Activated naive CD4-positive, alpha-beta T cell treated with Interleukin-2 at 50 U/mL for 16 hours (primary cell): Measurements from ENCODE around the gene NOC2L.

Source experiments
- DNase-seq: peaks from one replicate; pipeline ENCODE4 v3.0.0-alpha.2; 2020

Gene NOC2L

DNA sequence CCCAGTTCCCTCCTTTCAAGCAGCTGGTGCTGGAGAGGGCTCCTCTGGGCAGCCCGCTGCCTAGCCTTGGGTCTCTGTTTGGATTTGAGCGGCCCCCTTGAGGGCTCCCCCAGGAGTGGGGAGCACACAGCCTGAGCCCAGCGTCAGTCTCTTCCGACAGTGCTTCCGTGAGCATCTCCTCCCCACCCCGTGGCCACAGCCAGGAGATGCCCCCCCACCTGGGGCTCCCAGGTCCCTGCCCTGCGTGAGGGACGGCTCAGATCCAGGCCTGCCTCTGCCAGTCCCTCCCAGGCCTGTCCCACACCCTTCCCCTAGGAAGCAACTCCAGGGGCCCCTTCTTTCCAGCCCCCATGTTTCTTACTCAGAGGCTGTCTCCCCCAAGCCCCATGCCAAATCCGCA lies 31.8 kb downstream of the NOC2L start:
- DNase-seq: no peak

- DNase-seq: no peak
These were observed 33.3 kb downstream of the NOC2L start for GRCh38 chr1:925561-926421.

DNA sequence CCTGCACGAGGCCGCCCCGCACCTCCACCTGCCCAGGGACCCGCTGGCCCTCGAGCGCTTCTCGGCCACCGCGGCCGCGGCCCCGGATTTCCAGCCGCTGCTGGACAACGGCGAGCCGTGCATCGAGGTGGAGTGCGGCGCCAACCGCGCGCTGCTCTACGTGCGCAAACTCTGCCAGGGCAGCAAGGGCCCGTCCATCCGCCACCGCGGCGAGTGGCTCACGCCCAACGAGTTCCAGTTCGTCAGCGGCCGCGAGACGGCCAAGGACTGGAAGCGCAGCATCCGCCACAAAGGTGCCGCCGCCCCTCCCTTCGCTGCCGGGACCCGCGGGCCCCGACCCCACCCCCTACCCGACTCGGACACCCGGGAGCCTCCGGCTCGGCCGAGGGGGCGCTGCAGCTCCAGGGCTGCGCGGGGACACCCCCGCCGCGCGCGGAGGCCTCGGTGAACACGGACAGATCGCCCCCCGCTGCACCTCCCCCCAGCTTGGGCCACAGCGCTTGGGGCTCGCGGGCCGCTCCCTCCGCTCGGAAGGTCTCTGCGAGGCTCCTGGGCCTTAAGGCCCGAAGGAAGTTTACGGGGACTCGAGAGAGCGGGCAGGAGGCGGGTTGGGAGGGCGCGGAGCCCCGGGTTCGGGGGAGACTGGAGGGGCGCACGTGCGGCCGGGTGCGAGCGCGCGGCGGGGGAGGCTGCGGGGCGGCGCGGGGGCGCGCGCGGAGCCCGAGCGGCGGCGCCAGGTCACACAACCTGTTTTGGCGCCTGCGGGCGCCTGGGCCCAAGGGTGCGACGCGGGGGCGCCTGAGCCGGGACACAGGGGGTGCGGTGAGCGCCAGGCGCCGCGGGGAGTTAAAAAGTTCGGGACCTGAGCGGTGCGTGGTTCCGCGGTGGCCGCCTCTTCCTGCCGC lies 34.1 kb downstream of the NOC2L start:
- DNase-seq: no peak

- DNase-seq: no peak
These were observed 34.9 kb downstream of the NOC2L start for GRCh38 chr1:923991-924655.

- DNase-seq: peak; percentile 72
These were observed 35.7 kb downstream of the NOC2L start, which contains the start of gene SAMD11 for GRCh38 chr1:923131-923990. Gene SAMD11 (plus strand): TSS chr1:923923. CDS start chr1:924432, 509 bp downstream.

DNA sequence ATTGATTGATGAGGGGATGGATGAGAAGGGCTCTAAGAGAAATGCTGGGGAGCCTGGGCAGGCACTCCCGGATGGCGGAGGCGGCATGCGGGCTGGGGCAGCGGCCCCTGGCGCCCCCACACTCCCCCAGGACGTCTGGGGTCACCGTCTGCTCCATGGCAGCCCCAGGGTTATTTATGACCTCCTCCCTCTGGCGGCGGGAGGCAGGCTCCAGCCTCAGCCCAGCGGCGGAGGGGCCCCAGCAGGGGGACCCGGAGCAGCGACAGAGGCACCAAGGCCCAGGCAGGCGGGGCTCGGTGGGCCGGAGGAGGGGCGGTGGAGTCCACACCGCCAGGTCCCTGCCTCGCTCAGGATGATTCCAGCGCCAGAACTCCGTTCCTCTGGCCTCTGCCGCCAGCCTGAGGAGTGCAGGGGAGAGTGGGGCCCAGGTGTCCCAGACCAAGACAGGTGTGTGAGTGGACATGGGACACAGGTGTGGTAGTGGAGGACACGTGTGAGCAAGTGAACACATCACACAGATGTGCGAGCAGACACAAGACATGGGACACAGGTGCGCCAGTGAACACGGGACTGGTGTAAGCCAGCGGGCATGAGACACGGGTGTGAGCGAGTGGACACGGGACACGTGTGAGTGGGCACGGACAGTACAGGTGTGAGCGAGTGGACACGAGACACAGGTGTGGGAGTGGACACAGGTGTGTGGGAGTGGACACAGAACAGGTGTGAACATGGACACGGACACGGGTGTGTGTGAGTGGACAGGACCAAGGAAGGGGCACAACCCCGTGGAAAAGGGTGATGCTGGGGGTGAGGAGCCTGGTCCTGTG lies 37.8 kb downstream of the NOC2L start:
- peak; percentile 46 for DNase-seq

- no peak for DNase-seq
These were observed 38.5 kb downstream of the NOC2L start for GRCh38 chr1:920521-920920.

DNA sequence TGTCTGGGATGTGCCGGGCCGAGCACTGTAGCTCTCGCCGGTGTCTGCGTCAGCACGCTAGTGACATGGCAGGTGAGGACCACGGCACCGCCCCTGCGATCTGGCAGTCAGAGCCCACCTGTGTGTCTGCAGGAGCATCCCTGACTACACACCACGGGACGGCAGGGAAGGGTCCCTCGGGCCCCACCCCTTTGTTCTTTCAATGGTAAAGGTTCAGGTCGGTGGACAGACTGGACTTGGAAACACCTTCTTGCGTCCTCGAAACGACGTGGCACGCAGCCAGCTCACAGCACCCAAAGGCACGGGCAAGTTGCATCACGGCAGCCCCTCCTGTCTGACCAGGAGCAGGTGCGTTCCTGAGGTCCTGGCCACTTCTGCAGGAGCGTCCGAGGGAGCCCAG lies 39.0 kb downstream of the NOC2L start:
- DNase-seq: no peak

GRCh38 chr1:919271-919872 lies 39.7 kb downstream of the NOC2L start:
- no peak for DNase-seq

- no peak for DNase-seq
These were observed 40.2 kb downstream of the NOC2L start for GRCh38 chr1:918843-919242.

- no peak for DNase-seq
These were observed 40.7 kb downstream of the NOC2L start for GRCh38 chr1:918353-918752.

DNA sequence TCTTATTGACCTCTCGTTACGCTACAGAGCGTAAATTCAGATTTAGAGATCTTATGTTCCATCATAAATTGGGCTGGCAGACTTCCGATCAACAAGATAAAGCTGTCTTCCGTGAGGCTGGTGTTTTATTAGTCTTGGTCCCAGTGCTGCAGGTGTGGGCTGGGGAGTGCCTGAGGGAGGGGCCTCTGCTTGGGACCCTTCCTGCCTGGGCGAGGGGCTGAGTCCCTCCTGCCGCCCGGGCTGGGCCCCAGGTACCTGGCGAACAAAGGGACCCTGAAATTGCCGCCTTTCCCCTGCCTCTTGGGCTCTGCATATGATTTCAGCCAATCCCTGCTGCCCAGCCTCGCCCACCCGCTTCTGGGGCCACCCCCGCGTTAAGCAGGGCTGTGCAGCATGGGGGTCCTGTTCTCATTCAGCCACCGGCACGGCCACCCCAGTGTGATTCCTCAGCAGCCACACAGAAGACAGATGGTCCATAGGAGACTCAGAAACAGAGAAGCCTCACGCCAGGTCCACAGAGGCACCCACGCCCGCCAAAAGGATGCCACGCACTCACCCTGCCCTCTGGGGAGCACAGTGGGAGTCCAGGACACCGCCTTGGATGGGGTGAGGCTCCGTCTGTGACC lies 41.5 kb downstream of the NOC2L start:
- no peak for DNase-seq

GRCh38 chr1:917076-917459 lies 42.0 kb downstream of the NOC2L start:
- DNase-seq: no peak

- no peak for DNase-seq
These were observed 42.6 kb downstream of the NOC2L start for GRCh38 chr1:916173-917075.

DNA sequence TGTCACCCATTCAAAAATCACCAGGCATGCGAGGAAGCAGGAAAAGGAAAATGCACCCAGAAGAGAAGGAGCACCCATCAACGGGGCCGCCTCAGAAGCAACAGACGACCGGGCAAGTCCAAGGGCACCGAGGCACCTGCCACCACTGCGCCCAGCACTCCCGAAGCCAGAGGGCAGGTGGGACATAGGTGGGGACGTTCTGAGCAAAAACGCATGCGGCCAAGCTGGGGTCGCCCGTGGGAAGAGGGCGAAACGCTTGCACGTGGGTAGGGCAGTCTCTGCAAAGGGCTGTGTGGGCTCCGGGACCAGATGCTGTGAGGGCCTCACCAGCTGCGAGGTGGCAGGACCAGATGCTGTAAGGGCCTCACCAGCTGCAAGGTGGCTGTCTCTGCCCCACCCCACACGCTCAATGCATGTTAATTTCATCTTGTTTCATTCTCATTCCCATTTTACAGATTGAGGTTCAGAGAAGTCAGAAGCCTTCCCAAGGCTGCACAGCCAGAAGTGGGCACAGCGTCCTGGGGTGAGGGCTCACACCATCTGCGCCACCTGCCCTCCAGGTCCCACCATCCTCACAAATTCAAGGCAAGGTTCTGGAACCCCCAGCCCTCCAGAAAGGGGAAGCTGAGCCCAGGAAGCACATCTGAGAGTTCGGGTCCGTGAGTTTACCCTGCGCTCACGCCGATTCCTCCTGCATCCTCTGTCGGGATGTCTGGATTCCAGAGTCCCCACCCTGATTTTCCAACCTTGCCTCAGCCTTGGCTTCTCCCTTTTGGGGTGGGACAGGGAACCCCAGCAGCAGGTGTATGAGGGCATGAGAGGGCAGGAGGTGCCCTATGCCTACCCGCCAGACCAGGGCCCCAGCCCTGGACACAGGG lies 43.5 kb downstream of the NOC2L start:
- no peak for DNase-seq

GRCh38 chr1:914891-915280 lies 44.2 kb downstream of the NOC2L start:
- no peak for DNase-seq

GRCh38 chr1:914131-914890 lies 44.7 kb downstream of the NOC2L start:
- DNase-seq: no peak
